ENCODE data around the gene SYK.

SYK gene

GRCh38 chr9:90827181-90827871 is 25.7 kb downstream of the SYK start:
- Histone ChIP-seq H3K4me1 (ENCODE audit: control insufficient read depth, low read depth, low read length) (no peaks in the 10 kb centered on the region), H3K36me3 (ENCODE audit: control insufficient read depth, low read depth, low read length) (no peaks in the 10 kb centered on the region), H3K9me3 (ENCODE audit: control insufficient read depth, low read depth, low read length) (peaks cover 14% of the 10 kb centered on the region), H3K27ac (ENCODE audit: low read length) (no peak overlapping the region), H3K9ac (ENCODE audit: low read length) (no peak overlapping the region), H3K27me3 (ENCODE audit: control insufficient read depth, insufficient read depth, low read length) (no peaks in the 10 kb centered on the region), H3K4me3 (ENCODE audit: low read length) (no peak overlapping the region)

- Histone ChIP-seq H3K9me3 (ENCODE audit: control insufficient read depth, low read depth, low read length) (no peaks in the 10 kb centered on the region), H3K4me1 (ENCODE audit: control insufficient read depth, low read depth, low read length) (no peaks in the 10 kb centered on the region), H3K9ac (ENCODE audit: low read length) (no peak overlapping the region), H3K4me3 (ENCODE audit: low read length) (no peak overlapping the region), H3K27ac (ENCODE audit: low read length) (no peak overlapping the region), H3K27me3 (ENCODE audit: control insufficient read depth, insufficient read depth, low read length) (no peaks in the 10 kb centered on the region), H3K36me3 (ENCODE audit: control insufficient read depth, low read depth, low read length) (no peaks in the 10 kb centered on the region)
These were observed 28.4 kb downstream of the SYK start for GRCh38 chr9:90830051-90830450.

- no peak overlapping the region for H3K9ac ChIP-seq (ENCODE audit: low read length)
- no peaks in the 10 kb centered on the region for H3K36me3 ChIP-seq (ENCODE audit: control insufficient read depth, low read depth, low read length)
- H3K4me1 ChIP-seq (ENCODE audit: control insufficient read depth, low read depth, low read length): no peaks in the 10 kb centered on the region
- no peaks in the 10 kb centered on the region for H3K27me3 ChIP-seq (ENCODE audit: control insufficient read depth, insufficient read depth, low read length)
- no peak overlapping the region for H3K4me3 ChIP-seq (ENCODE audit: low read length)
- H3K27ac ChIP-seq (ENCODE audit: low read length): no peak overlapping the region
- H3K9me3 ChIP-seq (ENCODE audit: control insufficient read depth, low read depth, low read length): no peaks in the 10 kb centered on the region
These were observed 29.4 kb downstream of the SYK start for GRCh38 chr9:90830977-90831376.

GRCh38 chr9:90832261-90832660 is 30.6 kb downstream of the SYK start:
- H3K36me3 ChIP-seq (ENCODE audit: control insufficient read depth, low read depth, low read length): no peaks in the 10 kb centered on the region
- H3K9ac ChIP-seq (ENCODE audit: low read length): no peak overlapping the region
- no peaks in the 10 kb centered on the region for H3K4me1 ChIP-seq (ENCODE audit: control insufficient read depth, low read depth, low read length)
- no peaks in the 10 kb centered on the region for H3K9me3 ChIP-seq (ENCODE audit: control insufficient read depth, low read depth, low read length)
- no peaks in the 10 kb centered on the region for H3K27me3 ChIP-seq (ENCODE audit: control insufficient read depth, insufficient read depth, low read length)
- H3K4me3 ChIP-seq (ENCODE audit: low read length): no peak overlapping the region
- H3K27ac ChIP-seq (ENCODE audit: low read length): no peak overlapping the region

GRCh38 chr9:90834828-90835595 is 33.4 kb downstream of the SYK start:
- H3K27me3 ChIP-seq (ENCODE audit: control insufficient read depth, insufficient read depth, low read length): no peaks in the 10 kb centered on the region
- H3K27ac ChIP-seq (ENCODE audit: low read length): no peak overlapping the region
- no peaks in the 10 kb centered on the region for H3K4me1 ChIP-seq (ENCODE audit: control insufficient read depth, low read depth, low read length)
- no peaks in the 10 kb centered on the region for H3K36me3 ChIP-seq (ENCODE audit: control insufficient read depth, low read depth, low read length)
- H3K4me3 ChIP-seq (ENCODE audit: low read length): no peak overlapping the region
- no peaks in the 10 kb centered on the region for H3K9me3 ChIP-seq (ENCODE audit: control insufficient read depth, low read depth, low read length)
- no peak overlapping the region for H3K9ac ChIP-seq (ENCODE audit: low read length)

- Histone ChIP-seq H3K9ac (ENCODE audit: low read length) (no peak overlapping the region), H3K27ac (ENCODE audit: low read length) (no peak overlapping the region), H3K36me3 (ENCODE audit: control insufficient read depth, low read depth, low read length) (no peaks in the 10 kb centered on the region), H3K4me1 (ENCODE audit: control insufficient read depth, low read depth, low read length) (no peaks in the 10 kb centered on the region), H3K4me3 (ENCODE audit: low read length) (no peak overlapping the region), H3K27me3 (ENCODE audit: control insufficient read depth, insufficient read depth, low read length) (no peaks in the 10 kb centered on the region), H3K9me3 (ENCODE audit: control insufficient read depth, low read depth, low read length) (no peaks in the 10 kb centered on the region)
These were observed 34.9 kb downstream of the SYK start for GRCh38 chr9:90836411-90837080.

- Histone ChIP-seq H3K27me3 (ENCODE audit: control insufficient read depth, insufficient read depth, low read length) (no peaks in the 10 kb centered on the region), H3K4me3 (ENCODE audit: low read length) (no peak overlapping the region), H3K36me3 (ENCODE audit: control insufficient read depth, low read depth, low read length) (no peaks in the 10 kb centered on the region), H3K9me3 (ENCODE audit: control insufficient read depth, low read depth, low read length) (no peaks in the 10 kb centered on the region), H3K27ac (ENCODE audit: low read length) (no peak overlapping the region), H3K4me1 (ENCODE audit: control insufficient read depth, low read depth, low read length) (no peaks in the 10 kb centered on the region), H3K9ac (ENCODE audit: low read length) (no peak overlapping the region)
These were observed 36.5 kb downstream of the SYK start for GRCh38 chr9:90838098-90838497.

GRCh38 chr9:90838581-90839154 is 37.0 kb downstream of the SYK start:
- H3K36me3 ChIP-seq (ENCODE audit: control insufficient read depth, low read depth, low read length): no peaks in the 10 kb centered on the region
- H3K27me3 ChIP-seq (ENCODE audit: control insufficient read depth, insufficient read depth, low read length): no peaks in the 10 kb centered on the region
- H3K27ac ChIP-seq (ENCODE audit: low read length): no peak overlapping the region
- H3K4me3 ChIP-seq (ENCODE audit: low read length): no peak overlapping the region
- H3K9ac ChIP-seq (ENCODE audit: low read length): no peak overlapping the region
- no peaks in the 10 kb centered on the region for H3K9me3 ChIP-seq (ENCODE audit: control insufficient read depth, low read depth, low read length)
- no peaks in the 10 kb centered on the region for H3K4me1 ChIP-seq (ENCODE audit: control insufficient read depth, low read depth, low read length)

- Histone ChIP-seq H3K27ac (ENCODE audit: low read length) (no peak overlapping the region), H3K36me3 (ENCODE audit: control insufficient read depth, low read depth, low read length) (no peaks in the 10 kb centered on the region), H3K4me1 (ENCODE audit: control insufficient read depth, low read depth, low read length) (no peaks in the 10 kb centered on the region), H3K4me3 (ENCODE audit: low read length) (no peak overlapping the region), H3K9ac (ENCODE audit: low read length) (no peak overlapping the region), H3K27me3 (ENCODE audit: control insufficient read depth, insufficient read depth, low read length) (no peaks in the 10 kb centered on the region), H3K9me3 (ENCODE audit: control insufficient read depth, low read depth, low read length) (no peaks in the 10 kb centered on the region)
These were observed 37.6 kb downstream of the SYK start for GRCh38 chr9:90839183-90839728.

- no peaks in the 10 kb centered on the region for H3K4me1 ChIP-seq (ENCODE audit: control insufficient read depth, low read depth, low read length)
- H3K27ac ChIP-seq (ENCODE audit: low read length): no peak overlapping the region
- H3K9ac ChIP-seq (ENCODE audit: low read length): no peak overlapping the region
- no peaks in the 10 kb centered on the region for H3K9me3 ChIP-seq (ENCODE audit: control insufficient read depth, low read depth, low read length)
- H3K36me3 ChIP-seq (ENCODE audit: control insufficient read depth, low read depth, low read length): no peaks in the 10 kb centered on the region
- H3K4me3 ChIP-seq (ENCODE audit: low read length): no peak overlapping the region
- no peaks in the 10 kb centered on the region for H3K27me3 ChIP-seq (ENCODE audit: control insufficient read depth, insufficient read depth, low read length)
These were observed 39.1 kb downstream of the SYK start for GRCh38 chr9:90840696-90841095.

GRCh38 chr9:90841213-90841612 is 39.6 kb downstream of the SYK start:
- H3K27me3 ChIP-seq (ENCODE audit: control insufficient read depth, insufficient read depth, low read length): no peaks in the 10 kb centered on the region
- no peaks in the 10 kb centered on the region for H3K9me3 ChIP-seq (ENCODE audit: control insufficient read depth, low read depth, low read length)
- H3K36me3 ChIP-seq (ENCODE audit: control insufficient read depth, low read depth, low read length): no peaks in the 10 kb centered on the region
- H3K9ac ChIP-seq (ENCODE audit: low read length): no peak overlapping the region
- H3K4me1 ChIP-seq (ENCODE audit: control insufficient read depth, low read depth, low read length): no peaks in the 10 kb centered on the region
- no peak overlapping the region for H3K27ac ChIP-seq (ENCODE audit: low read length)
- H3K4me3 ChIP-seq (ENCODE audit: low read length): no peak overlapping the region

Measured in iPS-18a (cell line).